AG04450 (cell line): ENCODE results near the gene LLCFC1. TPM values are rescaled to one million over a fixed set of nuclear protein-coding genes. Genes with fewer than 3 reads are reported as not detected.

Source experiments
- CTCF ChIA-PET: fragments of 300-600, 350-600 bp; formaldehyde crosslinking; extraction: SDS; loops from one replicate; lab custom pipeline; 2022; ENCODE audit warnings: antibody characterized with exemption, inconsistent platforms; lab: Charles Lee
- POLR2A ChIA-PET: fragments of 350-600 bp; formaldehyde crosslinking; extraction: SDS; loops from one replicate; lab custom pipeline; 2021; ENCODE audit warnings: antibody characterized with exemption, inconsistent platforms; lab: Yijun Ruan, JAX
- DNase-seq: peaks from one replicate; pipeline ENCODE4 v3.0.0-alpha.2; 2011; ENCODE audit warnings: low read depth, low spot score
- H3K27ac ChIP-seq: one replicate; pipeline ENCODE4 v1.5.1; 2012; ENCODE audit warnings: low read depth, low read length, control low read depth
- H3K27me3 ChIP-seq: one replicate; pipeline ENCODE4 v1.6.0; 2012; ENCODE audit warnings: low read length; ENCODE audit not compliant: control insufficient read depth, insufficient read depth
- H3K4me3 ChIP-seq: 2 replicates; pipeline ENCODE4 v1.5.1; 2011; ENCODE audit warnings: mild to moderate bottlenecking, low read depth, low read length, control low read depth
- H3K9me3 ChIP-seq: 2 replicates; pipeline ENCODE4 v1.5.1; 2012; ENCODE audit warnings: low read length; ENCODE audit not compliant: control insufficient read depth, insufficient read depth
- CTCF ChIP-seq: IDR thresholded peaks from 2 replicates; pipeline ENCODE4 v1.5.1; 2011; ENCODE audit warnings: low read depth, low read length, control low read depth, inconsistent platforms
- polyA minus RNA-seq: library from RNA; depleted of rRNA, polyadenylated mRNA; stranded (reverse); fragments of >200 nt; gene quantifications from 2 replicates; pipeline ENCODE4 v1.2.3, GENCODE V29; 2011; rRNA and poly(A)+ RNA removed
- polyA plus RNA-seq: library from polyadenylated mRNA; depleted of rRNA; stranded (reverse); fragments of >200 nt; gene quantifications from 2 replicates; pipeline ENCODE4 v1.2.3, GENCODE V29; 2011; rRNA removed

The LLCFC1 gene
- polyA plus RNA-seq = not detected in 2 replicates
- polyA minus RNA-seq = not detected in 2 replicates

GRCh38 chr7:142939226-142939910 is at the start of gene LLCFC1:
Gene LLCFC1 (plus strand): TSS chr7:142939484. CDS start chr7:142939622, 138 bp downstream.
- Histone ChIP-seq H3K27ac (no peak within 1 kb of the TSS), H3K27me3 (no peaks in the 10 kb centered on the region), H3K4me3 (no peak within 1 kb of the TSS), H3K9me3 (peaks cover 47% of the 10 kb centered on the region)
- POLR2A ChIA-PET = no interaction called here
- DNase-seq = no peak
- no peak for TF ChIP-seq CTCF
- CTCF ChIA-PET = no interaction called here

- DNase-seq = no peak
- Histone ChIP-seq H3K27ac (no peak overlapping the region), H3K27me3 (no peaks in the 10 kb centered on the region), H3K4me3 (no peak overlapping the region), H3K9me3 (peaks cover 27% of the 10 kb centered on the region)
- CTCF ChIA-PET = no interaction called here
- TF ChIP-seq CTCF = no peak
- POLR2A ChIA-PET = no interaction called here
Measured at GRCh38 chr7:142889816-142890215, 49.5 kb upstream of the LLCFC1 start.

GRCh38 chr7:142890874-142891485 is 48.3 kb upstream of the LLCFC1 start:
- POLR2A ChIA-PET = no interaction called here
- TF ChIP-seq CTCF = no peak
- Histone ChIP-seq H3K27ac (no peak overlapping the region), H3K4me3 (no peak overlapping the region), H3K27me3 (no peaks in the 10 kb centered on the region), H3K9me3 (peaks cover 18% of the 10 kb centered on the region)
- no peak for DNase-seq
- CTCF ChIA-PET = no interaction called here

- no peak for TF ChIP-seq CTCF
- POLR2A ChIA-PET = no interaction called here
- CTCF ChIA-PET = no interaction called here
- no peak overlapping the region for H3K27ac ChIP-seq
- H3K27me3 ChIP-seq = no peaks in the 10 kb centered on the region
- no peak overlapping the region for H3K4me3 ChIP-seq
- no peak for DNase-seq
- peaks cover 18% of the 10 kb centered on the region for H3K9me3 ChIP-seq
Measured at GRCh38 chr7:142891490-142892082, 47.7 kb upstream of the LLCFC1 start.

GRCh38 chr7:142892951-142893350 is 46.3 kb upstream of the LLCFC1 start:
- CTCF ChIA-PET = no interaction called here
- Histone ChIP-seq H3K27ac (no peak overlapping the region), H3K9me3 (peaks cover 18% of the 10 kb centered on the region), H3K27me3 (no peaks in the 10 kb centered on the region), H3K4me3 (no peak overlapping the region)
- POLR2A ChIA-PET = no interaction called here
- DNase-seq = no peak
- no peak for TF ChIP-seq CTCF
